ENCODE data around the gene CHST12.
"Not testable (repeated sequence)": the region's sequence is repeated elsewhere in the genome, so short reads cannot be mapped to it uniquely, and the experiment has no call there.

CHST12 gene

GRCh38 chr7:2460641-2461040, 57.2 kb downstream of the CHST12 start:
- no peak for DNase-seq (ENCODE audit: low read depth, low spot score)

- no peak for DNase-seq (ENCODE audit: low read depth, low spot score)
Measured at GRCh38 chr7:2461268-2462026, 58.0 kb downstream of the CHST12 start.

- DNase-seq (ENCODE audit: low read depth, low spot score) = no peak
Measured at GRCh38 chr7:2462731-2463130, 59.3 kb downstream of the CHST12 start.

GRCh38 chr7:2465928-2466327, 62.5 kb downstream of the CHST12 start:
- no peak for DNase-seq (ENCODE audit: low read depth, low spot score)

- no peak for DNase-seq (ENCODE audit: low read depth, low spot score)
Measured at GRCh38 chr7:2466675-2467074, 63.3 kb downstream of the CHST12 start.

- DNase-seq (ENCODE audit: low read depth, low spot score) = no peak
Measured at GRCh38 chr7:2468227-2468626, 64.8 kb downstream of the CHST12 start.

GRCh38 chr7:2469460-2470203, 66.2 kb downstream of the CHST12 start:
- DNase-seq (ENCODE audit: low read depth, low spot score) = not testable (repeated sequence)

GRCh38 chr7:2470204-2471021, 67.0 kb downstream of the CHST12 start:
- DNase-seq (ENCODE audit: low read depth, low spot score) = no peak

- DNase-seq (ENCODE audit: low read depth, low spot score) = no peak
Measured at GRCh38 chr7:2471022-2471329, 67.6 kb downstream of the CHST12 start.

GRCh38 chr7:2471396-2471795, 68.0 kb downstream of the CHST12 start:
- DNase-seq (ENCODE audit: low read depth, low spot score) = no peak

GRCh38 chr7:2472739-2473138, 69.3 kb downstream of the CHST12 start:
- no peak for DNase-seq (ENCODE audit: low read depth, low spot score)

- no peak for DNase-seq (ENCODE audit: low read depth, low spot score)
Measured at GRCh38 chr7:2473496-2474180, 70.2 kb downstream of the CHST12 start.

GRCh38 chr7:2474224-2474623, 70.8 kb downstream of the CHST12 start:
- DNase-seq (ENCODE audit: low read depth, low spot score) = no peak

- DNase-seq (ENCODE audit: low read depth, low spot score) = no peak
Measured at GRCh38 chr7:2474813-2475677, 71.6 kb downstream of the CHST12 start.

GRCh38 chr7:2475678-2476015, 72.2 kb downstream of the CHST12 start:
- no peak for DNase-seq (ENCODE audit: low read depth, low spot score)

GRCh38 chr7:2476298-2476697, 72.9 kb downstream of the CHST12 start, which contains the start of gene GRIFIN:
Gene GRIFIN, minus strand, starts transcription at chr7:2476398. Its CDS starts 15 bp downstream, at chr7:2476383.
- no peak for DNase-seq (ENCODE audit: low read depth, low spot score)

GRCh38 chr7:2476776-2477446, 73.5 kb downstream of the CHST12 start:
- no peak for DNase-seq (ENCODE audit: low read depth, low spot score)

- peak; percentile 11 for DNase-seq (ENCODE audit: low read depth, low spot score)
Measured at GRCh38 chr7:2477447-2478398, 74.3 kb downstream of the CHST12 start.

GRCh38 chr7:2478399-2478785, 75.0 kb downstream of the CHST12 start:
- DNase-seq (ENCODE audit: low read depth, low spot score) = no peak

Data from activated CD4-positive, CD25-positive, alpha-beta regulatory T cell treated with anti-CD3 and anti-CD28 coated beads, Interleukin-2, amount 50 U/mL, for 16 hours (primary cell).